HG03280 (cell line): ENCODE results near the gene DSPP.
"Not testable (repeated sequence)": the region's sequence is repeated elsewhere in the genome, so short reads cannot be mapped to it uniquely, and the experiment has no call there.

ENCODE experiments used
- ATAC-seq: cut with Tn5 transposase; IDR thresholded peaks from one replicate; pipeline ENCODE4 v1.9.1; 2021; ENCODE audit warnings: mild to moderate bottlenecking, moderate library complexity; ENCODE audit not compliant: unreplicated experiment

Gene DSPP

GRCh38 chr4:87608229-87608628 lies at the start of gene DSPP:
TSS of gene DSPP (plus strand) at chr4:87608529. CDS start at chr4:87610909, 2,380 bp downstream.
- ATAC-seq = no peak

DNA sequence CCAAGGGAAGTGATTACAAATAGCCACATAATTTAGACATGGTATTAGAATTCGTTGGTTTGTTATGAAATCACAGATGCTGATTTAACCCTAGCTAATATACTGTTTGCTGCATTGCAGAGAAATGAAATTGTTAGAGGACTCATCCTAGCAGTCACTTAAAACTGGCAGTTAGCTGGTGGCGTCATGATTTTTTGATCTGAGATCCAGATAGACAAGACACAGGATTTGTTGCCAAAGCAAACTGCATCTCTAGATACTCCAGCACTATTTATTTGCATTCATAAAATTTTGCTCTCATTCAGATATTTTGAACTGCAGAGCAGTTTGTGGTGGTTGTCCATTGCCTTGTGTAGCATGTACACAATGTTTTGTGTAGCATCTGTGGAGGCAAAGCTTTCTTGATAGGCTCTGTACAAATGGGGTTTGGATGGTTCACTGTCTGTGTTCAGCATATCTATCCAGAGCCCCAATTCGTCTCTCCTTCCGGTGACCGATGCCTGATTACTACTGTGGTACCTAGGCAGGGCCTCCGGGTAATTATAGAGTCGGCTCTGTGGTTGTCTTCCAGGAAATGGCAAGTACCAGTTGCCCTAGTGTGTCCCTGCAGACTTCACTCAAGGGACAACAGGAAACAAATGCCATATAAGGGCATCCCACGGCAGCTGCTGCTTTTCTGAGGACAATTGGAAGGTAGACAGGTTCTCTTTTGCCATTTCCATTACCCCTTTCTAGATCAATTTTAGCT lies 49.1 kb upstream of the DSPP start:
- ATAC-seq = peak; percentile 94

DNA sequence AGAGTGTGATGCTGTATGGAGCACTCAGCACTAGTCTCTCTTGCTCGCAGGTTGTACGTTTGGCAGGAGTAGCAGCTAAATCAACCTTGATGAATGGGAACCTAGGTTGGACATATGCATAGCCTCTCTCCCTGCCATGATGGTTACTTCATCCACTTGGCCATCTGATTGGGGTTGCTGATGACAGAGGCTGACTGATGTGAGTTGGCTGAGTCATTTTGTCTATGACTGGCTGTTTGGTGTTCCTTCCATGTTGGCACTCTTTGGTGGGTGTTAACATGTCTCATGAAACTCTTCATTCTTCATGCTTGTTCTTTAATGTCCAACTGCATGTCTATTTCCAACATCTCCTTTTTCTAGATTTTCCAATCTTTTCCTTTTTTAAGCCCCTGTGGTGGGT lies 47.5 kb upstream of the DSPP start:
- ATAC-seq = no peak

GRCh38 chr4:87565746-87566145 lies 42.6 kb upstream of the DSPP start:
- ATAC-seq = no peak

DNA sequence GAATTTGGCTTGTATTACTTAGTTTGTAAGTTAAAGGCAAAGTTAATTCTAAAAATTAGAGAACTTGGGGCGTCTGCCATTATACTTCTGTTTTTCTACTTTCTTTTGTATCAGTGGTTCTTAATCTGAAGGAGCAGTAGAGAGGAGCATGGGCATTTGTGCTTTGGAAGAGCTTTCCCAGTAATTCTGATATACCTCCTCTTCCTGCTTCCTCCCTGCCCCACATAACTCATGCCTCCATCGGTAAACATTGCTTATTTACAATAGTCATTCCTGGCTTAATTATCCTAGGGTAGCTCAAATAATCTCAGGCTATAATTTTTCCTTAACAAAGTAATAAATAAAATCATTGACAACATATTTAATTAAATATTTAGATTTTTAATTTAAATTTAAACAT lies 42.1 kb upstream of the DSPP start:
- no peak for ATAC-seq

GRCh38 chr4:87567191-87567590 lies 41.1 kb upstream of the DSPP start:
- no peak for ATAC-seq

- ATAC-seq = no peak
These were observed 38.0 kb upstream of the DSPP start for GRCh38 chr4:87570290-87570805.

GRCh38 chr4:87574376-87574775 lies 34.0 kb upstream of the DSPP start:
- not testable (repeated sequence) for ATAC-seq

GRCh38 chr4:87574996-87575395 lies 33.3 kb upstream of the DSPP start:
- no peak for ATAC-seq

DNA sequence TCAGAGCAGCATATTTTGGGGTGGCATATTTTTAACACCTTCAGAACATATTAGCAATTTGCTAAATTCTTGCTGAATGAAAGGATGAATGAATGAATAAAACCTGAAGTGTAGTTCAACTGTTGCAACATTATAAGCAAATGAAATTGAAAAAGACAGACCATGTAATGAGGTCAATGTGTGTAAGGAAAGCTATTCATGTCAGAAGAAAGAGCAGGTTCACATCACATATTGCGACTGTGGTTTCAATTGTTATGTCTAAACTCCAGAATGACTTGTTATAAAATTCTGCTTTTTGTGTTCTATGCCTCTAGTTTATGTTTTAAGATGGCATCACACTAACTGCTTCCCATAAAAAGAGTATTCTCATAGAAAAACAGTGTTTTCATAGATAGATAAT lies 32.9 kb upstream of the DSPP start:
- ATAC-seq = no peak

- ATAC-seq = no peak
These were observed 32.3 kb upstream of the DSPP start for GRCh38 chr4:87575983-87576382.

- no peak for ATAC-seq
These were observed 28.9 kb upstream of the DSPP start for GRCh38 chr4:87579478-87579877.

DNA sequence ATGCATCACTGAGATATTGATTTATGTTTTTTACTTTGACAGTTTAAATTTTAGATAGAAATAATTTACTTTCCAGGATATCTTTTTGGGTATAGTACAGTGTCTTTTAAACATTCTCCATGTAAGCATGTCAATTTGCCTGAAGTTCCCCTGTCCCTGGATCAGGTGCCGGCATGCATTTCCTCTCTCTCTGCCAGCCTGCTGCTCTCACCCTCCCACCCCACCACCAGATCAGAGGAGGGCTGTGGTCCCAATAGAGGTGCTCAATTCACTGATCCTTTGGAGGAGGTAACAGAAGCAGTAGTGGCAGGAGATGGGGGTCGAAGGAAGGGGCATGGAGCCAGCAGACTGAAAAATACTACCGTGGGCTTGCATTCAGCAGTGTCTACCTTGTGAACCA lies 28.3 kb upstream of the DSPP start:
- no peak for ATAC-seq

GRCh38 chr4:87584222-87584908 lies 24.0 kb upstream of the DSPP start:
- no peak for ATAC-seq

DNA sequence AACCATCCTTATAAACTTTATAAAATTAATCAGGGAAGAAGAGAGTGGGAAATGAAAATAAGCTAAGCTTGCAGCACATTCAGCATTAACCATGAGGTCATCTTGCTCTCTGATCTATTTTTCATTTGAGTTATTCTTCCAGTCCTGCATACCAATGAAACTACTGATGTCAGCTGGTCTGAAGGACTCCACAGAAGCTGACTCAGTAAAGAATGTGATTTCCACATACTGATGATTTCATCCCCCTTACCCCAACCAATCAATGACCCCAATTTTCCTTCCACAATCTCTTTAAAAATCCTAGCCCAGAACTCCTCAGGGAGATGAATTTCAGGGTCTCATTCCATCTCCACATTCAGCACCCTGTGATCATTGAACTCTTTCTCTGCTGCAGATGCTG lies 18.8 kb upstream of the DSPP start:
- ATAC-seq = no peak

DNA sequence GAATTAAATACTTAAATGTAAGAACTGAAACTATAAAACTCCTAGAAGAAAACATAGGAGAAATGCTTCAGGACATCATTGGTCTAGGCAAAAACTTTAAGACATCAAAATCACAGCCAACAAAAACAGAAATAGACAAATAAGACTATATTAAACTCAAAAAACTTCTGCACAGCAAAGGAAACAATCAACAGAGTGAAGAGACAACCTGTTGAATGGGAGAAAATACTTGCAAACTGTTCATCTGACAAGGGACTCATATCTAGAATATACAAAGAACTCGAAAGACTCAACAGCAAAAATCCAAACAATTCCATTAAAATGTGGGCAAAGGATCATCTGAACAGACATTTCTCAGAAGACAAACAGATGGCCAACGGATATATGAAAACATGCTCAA lies 16.2 kb upstream of the DSPP start:
- ATAC-seq = no peak

DNA sequence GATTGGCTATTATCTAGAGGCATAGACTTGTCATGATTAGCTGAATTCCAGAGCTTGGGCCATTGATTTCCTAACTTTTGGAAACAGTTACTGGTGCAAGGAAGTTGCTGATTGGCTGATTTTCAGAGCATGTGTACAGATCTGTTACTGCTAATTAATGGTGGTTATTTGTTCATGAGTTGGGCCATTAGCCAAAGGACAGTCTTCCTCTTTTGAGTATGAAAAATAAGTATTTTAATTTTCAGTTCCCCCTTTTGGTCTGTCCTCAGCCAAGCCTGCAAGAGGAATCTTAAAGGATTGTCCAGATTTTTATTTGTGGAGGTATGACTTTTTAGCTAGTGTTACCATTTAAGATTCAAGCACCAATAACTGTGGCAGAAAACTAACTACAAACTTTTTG lies 7.0 kb upstream of the DSPP start:
- no peak for ATAC-seq

- ATAC-seq = no peak
These were observed 6.1 kb downstream of the DSPP start for GRCh38 chr4:87614292-87614890.

DNA sequence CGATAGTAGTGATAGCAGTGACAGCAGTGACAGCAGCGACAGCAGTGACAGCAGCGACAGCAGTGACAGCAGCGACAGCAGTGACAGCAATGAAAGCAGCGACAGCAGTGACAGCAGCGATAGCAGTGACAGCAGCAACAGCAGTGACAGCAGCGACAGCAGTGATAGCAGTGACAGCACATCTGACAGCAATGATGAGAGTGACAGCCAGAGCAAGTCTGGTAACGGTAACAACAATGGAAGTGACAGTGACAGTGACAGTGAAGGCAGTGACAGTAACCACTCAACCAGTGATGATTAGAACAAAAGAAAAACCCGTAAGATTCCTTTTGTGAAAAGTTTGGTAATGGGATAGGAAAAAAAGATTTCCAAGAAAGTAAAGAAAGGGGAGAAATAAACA lies 7.9 kb downstream of the DSPP start:
- no peak for ATAC-seq

- ATAC-seq = no peak
These were observed 11.8 kb downstream of the DSPP start for GRCh38 chr4:87620086-87620485.

DNA sequence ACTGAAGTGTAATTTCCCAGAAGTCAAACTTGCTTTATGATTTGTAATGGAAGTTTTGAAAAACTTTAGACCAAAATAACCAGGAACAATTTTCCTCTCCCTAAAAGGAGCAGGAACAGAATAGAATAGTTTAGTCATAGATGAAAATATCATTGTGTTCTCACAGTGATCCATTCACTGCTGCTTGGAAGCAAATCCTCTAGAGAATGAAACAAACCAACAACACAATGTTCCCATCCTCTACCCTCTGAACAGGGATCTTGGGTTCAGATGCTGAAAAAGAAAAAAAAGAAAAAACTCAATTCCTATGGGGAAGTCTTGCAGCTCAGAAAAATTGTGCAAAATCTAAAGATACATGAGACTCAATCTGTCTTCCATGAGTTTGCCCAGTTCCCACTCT lies 12.2 kb downstream of the DSPP start:
- no peak for ATAC-seq

DNA sequence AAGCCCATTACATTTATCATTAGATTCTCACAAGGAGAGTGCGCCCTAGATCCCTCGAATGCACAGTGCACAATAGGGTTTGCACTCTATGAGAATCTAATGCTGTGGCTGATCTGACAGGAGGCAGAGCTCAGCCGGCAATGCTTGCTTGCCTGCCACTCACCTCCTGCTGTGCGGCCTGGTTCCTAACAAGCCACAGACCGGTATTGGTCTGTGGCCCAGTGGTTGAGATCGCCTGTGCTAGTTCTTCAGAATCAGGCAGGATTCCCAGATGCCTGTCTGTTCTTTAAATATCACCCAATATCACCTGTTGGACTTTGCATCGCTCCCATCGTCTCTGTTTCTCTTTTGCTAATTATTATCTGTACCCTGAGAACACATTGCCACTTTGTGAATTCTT lies 14.0 kb downstream of the DSPP start:
- ATAC-seq = no peak
